ENCODE results near the gene SH3BP5. TPM values are rescaled to one million over a fixed set of nuclear protein-coding genes. Genes with fewer than 3 reads are reported as not detected.

Gene SH3BP5
- total RNA-seq, 1 experiment from 2014 or later, result 13.9 TPM

GRCh38 chr3:15272426-15273196 is 59.8 kb downstream of the SH3BP5 start:
- Histone ChIP-seq H3K4me3 (replicated peaks in 1 of 2; ENCODE audit: low read depth in 1 of 2, low read length in 2 of 2) (no peak overlapping the region), H3K4me2 (ENCODE audit: low read length) (no peak overlapping the region), H3K9me3 (ENCODE audit: control insufficient read depth in 1 of 2, insufficient read depth in 1 of 2, low read depth in 1 of 2, low read length in 2 of 2) (no peaks in the 10 kb centered on the region), H3K4me1 (ENCODE audit: control insufficient read depth in 1 of 2, insufficient read depth in 2 of 2, low read length in 2 of 2) (peaks cover 13 to 29% of the 10 kb centered on the region in 2 experiments), H3K9ac (ENCODE audit: low read length) (no peak overlapping the region), H2AFZ (ENCODE audit: low read depth, low read length, poor library complexity, severe bottlenecking) (no peak overlapping the region), H3K79me2 (ENCODE audit: insufficient read depth, low read length) (peaks cover 5% of the 10 kb centered on the region; the same call in 1 of the 2 replicates), H3K27me3 (ENCODE audit: insufficient read depth, low read length) (no peaks in the 10 kb centered on the region), H4K20me1 (ENCODE audit: insufficient read depth) (no peaks in the 10 kb centered on the region), H3K36me3 (ENCODE audit: control insufficient read depth in 1 of 2, insufficient read depth in 2 of 2, low read length in 2 of 2) (no peaks in the 10 kb centered on the region), H3K27ac (ENCODE audit: low read depth, low read length) (no peak overlapping the region), H3K9me2 (ENCODE audit: insufficient read depth) (no peaks in the 10 kb centered on the region)
- intact Hi-C loops (cut with micrococcal nuclease), result no loop called here
- POLR2A ChIA-PET, result no interaction called here
- ATAC-seq (no peak), DNase-seq (ENCODE audit: low read depth, low spot score) (no peak)
- BruUV-seq (replicated peaks), result no TSS peak
- CTCF ChIA-PET, result no interaction called here
- RAD21 ChIA-PET (ENCODE audit: low non-redundant PET in 1 of 2, low total read pairs in 2 of 2, uncharacterized antibody in 2 of 2, unreplicated experiment in 2 of 2), result no interaction called here
- peak; percentile 29; the same call in 1 of the 2 replicates for TF ChIP-seq RAD21 (IDR thresholded peaks at IDR 0.05; ENCODE audit: low read depth)
- TF ChIP-seq SP1 (IDR thresholded peaks at IDR 0.05; ENCODE audit: low read depth), result no peak
- TF ChIP-seq EZH2phosphoT487 (IDR thresholded peaks at IDR 0.05; ENCODE audit: borderline replicate concordance), result no peak
- no peak for TF ChIP-seq ATF3 (IDR thresholded peaks at IDR 0.05)
- no peak for TF ChIP-seq POLR2AphosphoS5 (IDR thresholded peaks at IDR 0.05; ENCODE audit: low read depth, low read length)
- no peak for TF ChIP-seq MAX (IDR thresholded peaks at IDR 0.05)
- peak in 2 of 3 experiments; percentile 3 to 28; a peak in 1 of 6 replicates for TF ChIP-seq CTCF (IDR thresholded peaks at IDR 0.05 in 2 of 3, conservative IDR thresholded peaks at IDR 0.05 in 1 of 3; ENCODE audit: borderline replicate concordance in 1 of 3, insufficient read depth in 1 of 3, low read depth in 2 of 3, low read length in 2 of 3)
- no peak for TF ChIP-seq TCF7L2 (IDR thresholded peaks at IDR 0.05; ENCODE audit: borderline replicate concordance, extremely low read depth, insufficient read depth, insufficient read length)
- TF ChIP-seq FOSL1 (IDR thresholded peaks at IDR 0.05; ENCODE audit: low read depth), result no peak
- TF ChIP-seq YY1 (IDR thresholded peaks at IDR 0.05; ENCODE audit: extremely low read depth, insufficient replicate concordance, low read depth, low read length), result no peak
- no peak for TF ChIP-seq ZFX (IDR thresholded peaks at IDR 0.05)
